Activated B cell treated with CpG ODN at 0.5 μM for 24 hours (primary cell): Measurements from ENCODE around the gene ATF5. TPM values are rescaled to one million over a fixed set of nuclear protein-coding genes. Genes with fewer than 3 reads are reported as not detected.
A peak's percentile ranks its signal among the peaks of the same experiment; 100 is the strongest.

Experiments
- ATAC-seq: fragments of 200-7000 bp; cut with Tn5 transposase; one replicate; pipeline ENCODE4 v1.10.0; 2021; ENCODE audit warnings: low read depth, mild to moderate bottlenecking, moderate library complexity
- CTCF ChIA-PET: fragments of 350-600 bp; sonication (Branson Sonifier 250); formaldehyde crosslinking; loops from one replicate; lab custom pipeline; 2021; ENCODE audit warnings: antibody characterized with exemption; lab: Charles Lee
- POLR2A ChIA-PET: fragments of 350-600 bp; sonication (Branson Sonifier 250); formaldehyde crosslinking; loops from one replicate; lab custom pipeline; 2021; ENCODE audit warnings: antibody characterized with exemption; lab: Charles Lee
- DNase-seq: peaks from one replicate; pipeline ENCODE4 v3.0.0; 2022
- H3K27ac Mint-ChIP-seq: one replicate; pipeline ENCODE4 v1.8.0; 2020; ENCODE audit warnings: mixed read lengths
- H3K27me3 Mint-ChIP-seq: one replicate; pipeline ENCODE4 v1.8.0; 2021; ENCODE audit warnings: mixed read lengths
- H3K36me3 Mint-ChIP-seq: one replicate; pipeline ENCODE4 v1.8.0; 2021; ENCODE audit warnings: low read depth, mixed read lengths
- H3K4me1 Mint-ChIP-seq: one replicate; pipeline ENCODE4 v1.8.0; 2021; ENCODE audit warnings: mixed read lengths
- H3K4me3 Mint-ChIP-seq: one replicate; pipeline ENCODE4 v1.8.0; 2020; ENCODE audit warnings: mild to moderate bottlenecking, mixed read lengths
- H3K9me3 Mint-ChIP-seq: one replicate; pipeline ENCODE4 v1.8.0; 2020; ENCODE audit warnings: mixed read lengths
- intact Hi-C: fragments of 100-400 bp; cut with micrococcal nuclease; formaldehyde crosslinking; loops from one replicate; pipeline ENCODE4 v1.15.1; 2024
- total RNA-seq: library from RNA; stranded (reverse); gene quantifications from 2 replicates; pipeline ENCODE4 v1.2.3, GENCODE V29; 2022
- TF ChIP-seq, protein P1 (sequence below): fragments of 200-600 bp; IDR thresholded peaks from one replicate; pipeline ENCODE4 v1.8.0; 2022; ENCODE audit warnings: antibody characterized with exemption, mild to moderate bottlenecking

ATF5 gene
- total RNA-seq, 1 donor from 2014 or later: 199 TPM

DNA sequence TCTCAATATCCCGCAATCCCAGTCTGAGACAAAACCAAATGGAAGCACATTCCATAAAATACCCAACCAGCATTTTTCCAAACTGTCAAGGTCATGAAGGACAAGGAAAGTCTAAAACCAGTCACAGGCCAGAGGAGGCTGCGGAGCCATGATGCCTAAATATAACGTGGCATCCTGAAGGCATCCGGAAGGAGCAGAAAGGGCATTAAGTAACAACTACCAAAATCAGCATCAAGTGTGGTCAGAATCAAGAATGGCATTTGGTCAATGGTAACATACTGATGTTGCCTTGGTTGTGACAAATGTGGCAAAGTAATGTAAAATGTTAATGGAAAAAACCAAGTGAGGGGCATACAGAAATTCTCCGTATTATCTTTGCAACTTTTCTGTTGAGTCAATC, 3.5 kb upstream of the ATF5 start:
- Mint-ChIP-seq H3K9me3 (no peaks in the 10 kb centered on the region), H3K4me1 (peaks cover 81% of the 10 kb centered on the region), H3K27ac (peak overlapping the region; percentile 88), H3K27me3 (no peaks in the 10 kb centered on the region), H3K4me3 (no peak overlapping the region), H3K36me3 (peaks cover 83% of the 10 kb centered on the region)
- DNase-seq (no peak), ATAC-seq (no peak)
- ChIA-PET CTCF (no interaction called here), POLR2A (interaction anchor here (1.2 to 5.1 kb wide), 3 partner anchors 14 to 31 kb away, joined by 5 to 92 read pairs (median 12); partner anchors contain the start of gene IL4I1)
- intact Hi-C loops: no loop called here
- TF ChIP-seq, protein P1, sequence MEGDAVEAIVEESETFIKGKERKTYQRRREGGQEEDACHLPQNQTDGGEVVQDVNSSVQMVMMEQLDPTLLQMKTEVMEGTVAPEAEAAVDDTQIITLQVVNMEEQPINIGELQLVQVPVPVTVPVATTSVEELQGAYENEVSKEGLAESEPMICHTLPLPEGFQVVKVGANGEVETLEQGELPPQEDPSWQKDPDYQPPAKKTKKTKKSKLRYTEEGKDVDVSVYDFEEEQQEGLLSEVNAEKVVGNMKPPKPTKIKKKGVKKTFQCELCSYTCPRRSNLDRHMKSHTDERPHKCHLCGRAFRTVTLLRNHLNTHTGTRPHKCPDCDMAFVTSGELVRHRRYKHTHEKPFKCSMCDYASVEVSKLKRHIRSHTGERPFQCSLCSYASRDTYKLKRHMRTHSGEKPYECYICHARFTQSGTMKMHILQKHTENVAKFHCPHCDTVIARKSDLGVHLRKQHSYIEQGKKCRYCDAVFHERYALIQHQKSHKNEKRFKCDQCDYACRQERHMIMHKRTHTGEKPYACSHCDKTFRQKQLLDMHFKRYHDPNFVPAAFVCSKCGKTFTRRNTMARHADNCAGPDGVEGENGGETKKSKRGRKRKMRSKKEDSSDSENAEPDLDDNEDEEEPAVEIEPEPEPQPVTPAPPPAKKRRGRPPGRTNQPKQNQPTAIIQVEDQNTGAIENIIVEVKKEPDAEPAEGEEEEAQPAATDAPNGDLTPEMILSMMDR: no peak

- DNase-seq (no peak), ATAC-seq (no peak)
- TF ChIP-seq, protein P1: no peak
- no peak overlapping the region for H3K4me3 Mint-ChIP-seq
- no peaks in the 10 kb centered on the region for H3K9me3 Mint-ChIP-seq
- peaks cover 83% of the 10 kb centered on the region for H3K36me3 Mint-ChIP-seq
- no peak overlapping the region for H3K27ac Mint-ChIP-seq
- ChIA-PET POLR2A (interaction anchor here (0.7 to 9.5 kb wide), 5 partner anchors 15 to 58 kb away, joined by 3 to 229 read pairs (median 56); partner anchors contain the start of genes IL4I1 and PNKP), CTCF (no interaction called here)
- H3K4me1 Mint-ChIP-seq: peaks cover 78% of the 10 kb centered on the region
- intact Hi-C loops: no loop called here
- H3K27me3 Mint-ChIP-seq: no peaks in the 10 kb centered on the region
Observed at GRCh38 chr19:49926515-49926914, 2.5 kb upstream of the ATF5 start.

DNA sequence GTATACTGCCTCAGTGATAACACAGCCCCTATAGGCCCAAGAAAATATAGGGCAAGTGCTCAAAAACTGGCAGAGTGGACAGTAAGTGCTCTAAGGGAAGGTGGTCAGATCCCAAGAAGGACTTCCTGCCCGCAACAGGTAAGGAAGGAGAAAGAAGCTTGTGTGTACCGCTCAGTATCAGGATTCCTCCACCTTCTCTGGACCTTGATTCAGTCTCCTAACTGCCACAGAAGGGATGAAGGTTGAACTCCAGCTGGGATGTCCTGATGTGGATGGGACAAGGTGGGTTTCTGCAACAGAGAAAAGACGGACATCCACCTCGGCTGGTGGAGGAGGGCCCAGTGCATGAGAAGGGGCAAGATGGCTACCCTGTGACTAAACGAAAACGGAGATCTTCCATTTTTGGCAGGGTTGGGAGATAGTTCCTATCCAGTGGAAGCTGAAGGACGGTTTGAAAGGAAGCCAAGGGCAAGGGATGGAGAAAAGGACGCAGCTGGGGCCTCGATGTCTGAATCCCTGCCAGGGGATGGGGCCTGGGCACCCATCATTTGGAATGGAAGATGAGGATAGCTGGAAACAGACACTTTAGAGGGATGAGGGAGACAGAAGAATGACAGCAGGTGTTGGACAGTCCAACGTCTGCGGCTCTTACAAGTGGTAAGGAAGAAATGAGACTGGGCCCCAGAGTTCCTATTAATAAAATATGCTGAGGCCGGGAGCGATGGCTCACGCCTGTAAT, 1.3 kb upstream of the ATF5 start:
- Mint-ChIP-seq H3K36me3 (peaks cover 82% of the 10 kb centered on the region), H3K4me3 (peak overlapping the region; percentile 92), H3K9me3 (no peaks in the 10 kb centered on the region), H3K27me3 (no peaks in the 10 kb centered on the region), H3K27ac (peak overlapping the region; percentile 89), H3K4me1 (peaks cover 68% of the 10 kb centered on the region)
- intact Hi-C loops: loop anchor here (2.0 kb wide), 4 partner anchors 17 to 249 kb away; partner anchors contain the start of gene PNKP
- ChIA-PET CTCF (interaction anchor here (0.9 to 1.4 kb wide), 2 partner anchors 10 kb away, joined by 3 read pairs; no protein-coding TSS in a partner anchor), POLR2A (interaction anchor here (1.0 to 9.5 kb wide), 9 partner anchors 9 to 252 kb away, joined by 3 to 229 read pairs (median 56); partner anchors contain the start of genes AKT1S1, AP2A1, IL4I1 and PNKP)
- DNase-seq: no peak
- TF ChIP-seq, protein P1: no peak
- no peak for ATAC-seq

DNA sequence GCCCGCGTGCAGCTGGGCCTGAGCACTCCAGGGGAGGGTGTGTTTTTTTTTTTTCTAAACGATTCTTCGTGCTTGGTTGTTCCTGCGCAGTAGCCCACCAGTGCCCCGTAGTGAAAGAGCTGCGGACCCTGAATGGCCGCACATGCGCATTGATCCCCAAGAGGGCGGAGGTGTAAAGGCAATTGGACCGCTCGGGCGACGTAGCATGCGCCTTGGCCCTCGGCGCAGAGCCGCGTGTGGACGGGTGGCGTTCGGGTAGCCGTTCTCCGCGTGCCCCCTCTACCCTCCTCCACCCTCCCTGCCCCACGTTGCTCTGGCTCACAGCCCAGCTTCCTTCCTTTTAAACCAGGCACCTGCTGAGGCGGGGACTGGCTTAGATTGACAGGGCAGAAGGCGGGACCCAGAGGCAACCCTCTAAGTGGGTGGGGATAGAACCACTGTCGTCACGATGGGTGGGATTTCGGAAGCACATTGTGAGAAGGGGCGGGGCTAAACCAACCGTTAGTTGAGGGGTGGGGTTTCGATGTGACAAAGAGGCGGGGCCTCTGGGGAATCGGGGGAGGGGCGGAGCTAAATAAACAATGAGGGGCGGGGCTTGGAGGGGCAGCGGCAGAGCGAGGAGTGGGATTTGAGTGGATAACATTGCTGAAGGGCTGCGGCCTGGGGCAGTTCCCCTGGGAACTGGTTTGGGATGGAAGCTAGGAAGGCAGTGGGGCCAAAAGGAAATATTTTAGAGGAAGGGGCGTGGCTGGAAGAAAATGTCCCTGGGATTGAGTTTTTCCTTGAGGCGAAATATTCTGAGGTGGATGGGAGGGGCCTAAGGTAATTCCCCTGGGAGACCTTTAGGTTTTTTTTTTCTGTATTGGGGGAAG, 842 bp downstream of the ATF5 start:
- H3K27ac Mint-ChIP-seq: peak overlapping the region; percentile 89
- peak overlapping the region; percentile 92 for H3K4me3 Mint-ChIP-seq
- ChIA-PET CTCF (interaction anchor here (1.3 to 2.2 kb wide), 4 partner anchors 11 to 40 kb away, joined by 5 to 15 read pairs (median 6); no protein-coding TSS in a partner anchor), POLR2A (interaction anchor here (0.5 to 9.5 kb wide), 38 partner anchors 8 to 1466 kb away, joined by 3 to 229 read pairs (median 5); partner anchors contain the start of genes AKT1S1, AP2A1, FUZ and IL4I1)
- H3K9me3 Mint-ChIP-seq: no peaks in the 10 kb centered on the region
- peaks cover 72% of the 10 kb centered on the region for H3K36me3 Mint-ChIP-seq
- peaks cover 48% of the 10 kb centered on the region for H3K4me1 Mint-ChIP-seq
- no peaks in the 10 kb centered on the region for H3K27me3 Mint-ChIP-seq
- intact Hi-C loops: loop anchor here (1.0 to 2.0 kb wide), 12 partner anchors 13 to 251 kb away; partner anchors contain the start of genes AKT1S1, FUZ, PNKP and PTOV1
- peak; percentile 83 for ATAC-seq
- TF ChIP-seq, protein P1: no peak
- DNase-seq: peak; percentile 84
